Renal pelvis (tissue), 4 donors: ENCODE measurements around the gene ZNF467. TPM values are rescaled to one million over a fixed set of nuclear protein-coding genes. Genes with fewer than 3 reads are reported as not detected.

Experiments
- DNase-seq: peaks from one replicate; pipeline ENCODE4 v3.0.0-alpha.2; 2013
- polyA plus RNA-seq, 3 donors: library from polyadenylated mRNA; unstranded; fragments of 120-200 nt; gene quantifications; one replicate each; pipeline ENCODE4 v1.2.1, GENCODE V29; 2013; ENCODE audit not compliant: insufficient read length in 3 of 3

Gene ZNF467
- polyA plus RNA-seq, 3 donors: 36.9 to 38.0 (median 37.5) TPM

GRCh38 chr7:149731207-149731955, 42.0 kb downstream of the ZNF467 start:
- DNase-seq: no peak

- no peak for DNase-seq
Observed at GRCh38 chr7:149729983-149730801, 43.2 kb downstream of the ZNF467 start.

- DNase-seq: no peak
Observed at GRCh38 chr7:149729586-149729982, 43.8 kb downstream of the ZNF467 start.

- DNase-seq: no peak
Observed at GRCh38 chr7:149728491-149729375, 44.7 kb downstream of the ZNF467 start.

GRCh38 chr7:149727899-149728476, 45.4 kb downstream of the ZNF467 start:
- no peak for DNase-seq

- peak; percentile 70 for DNase-seq
Observed at GRCh38 chr7:149727053-149727898, 46.1 kb downstream of the ZNF467 start.

GRCh38 chr7:149725916-149726315, 47.5 kb downstream of the ZNF467 start:
- DNase-seq: no peak

- no peak for DNase-seq
Observed at GRCh38 chr7:149725426-149725821, 48.0 kb downstream of the ZNF467 start.

GRCh38 chr7:149724661-149725425, 48.5 kb downstream of the ZNF467 start:
- DNase-seq: no peak

- no peak for DNase-seq
Observed at GRCh38 chr7:149723795-149724495, 49.4 kb downstream of the ZNF467 start.

- no peak for DNase-seq
Observed at GRCh38 chr7:149723082-149723767, 50.2 kb downstream of the ZNF467 start.

GRCh38 chr7:149722356-149722957, 50.9 kb downstream of the ZNF467 start:
- no peak for DNase-seq

GRCh38 chr7:149721084-149721601, 52.2 kb downstream of the ZNF467 start:
- no peak for DNase-seq

- no peak for DNase-seq
Observed at GRCh38 chr7:149720372-149721083, 52.9 kb downstream of the ZNF467 start.

- DNase-seq: no peak
Observed at GRCh38 chr7:149719912-149720335, 53.5 kb downstream of the ZNF467 start.

GRCh38 chr7:149719050-149719899, 54.1 kb downstream of the ZNF467 start:
- DNase-seq: no peak
